Measurements from ENCODE around the gene MSL3B.

Gene MSL3B

DNA sequence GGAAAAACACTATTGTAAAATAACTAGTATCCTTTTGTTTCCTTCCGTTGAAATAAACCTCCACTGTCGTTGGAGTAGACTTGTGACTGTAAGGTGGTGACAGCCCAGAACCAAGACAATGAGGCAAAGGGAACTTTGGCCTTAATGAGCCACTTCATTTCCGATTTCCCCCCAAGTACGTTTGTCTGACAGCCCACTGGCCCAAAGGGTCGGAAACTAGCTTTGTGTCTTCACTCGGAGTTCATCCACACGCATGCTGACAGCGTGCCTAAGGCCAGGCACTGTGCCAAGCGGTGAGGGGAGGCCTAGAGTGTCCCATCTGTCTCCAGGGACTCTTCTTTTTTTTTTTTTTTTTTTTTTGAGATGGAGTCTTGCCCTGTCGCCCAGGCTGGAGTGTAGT lies 34.8 kb downstream of the MSL3B start:
- no peaks in the 10 kb centered on the region for H3K9me3 ChIP-seq (ENCODE audit: control insufficient read depth, insufficient read depth, low read length)
- WGBS (ENCODE audit: insufficient coverage, insufficient read length), result no CpG with 5 or more reads among the region's 10 CpGs
- H3K36me3 ChIP-seq (ENCODE audit: control insufficient read depth, insufficient read depth, low read length), result peaks cover 16% of the 10 kb centered on the region
- H3K27me3 ChIP-seq (ENCODE audit: control insufficient read depth, insufficient read depth, low read length), result no peaks in the 10 kb centered on the region
- no peak overlapping the region for H3K4me3 ChIP-seq (ENCODE audit: low read length)
- no peak overlapping the region for H3K27ac ChIP-seq (ENCODE audit: low read length)
- no peaks in the 10 kb centered on the region for H3K4me1 ChIP-seq (ENCODE audit: control insufficient read depth, insufficient read depth, low read length)
- no peak for DNase-seq (ENCODE audit: low read depth, low spot score)

- DNase-seq (ENCODE audit: low read depth, low spot score), result peak; percentile 60
- no peaks in the 10 kb centered on the region for H3K4me1 ChIP-seq (ENCODE audit: control insufficient read depth, insufficient read depth, low read length)
- no CpG with 5 or more reads among the region's 7 CpGs for WGBS (ENCODE audit: insufficient coverage, insufficient read length)
Observed at GRCh38 chr2:233832869-233833311, 35.3 kb downstream of the MSL3B start.

GRCh38 chr2:233832414-233832813 lies 35.8 kb downstream of the MSL3B start:
- Histone ChIP-seq H3K9me3 (ENCODE audit: control insufficient read depth, insufficient read depth, low read length) (no peaks in the 10 kb centered on the region), H3K4me3 (ENCODE audit: low read length) (no peak overlapping the region), H3K27me3 (ENCODE audit: control insufficient read depth, insufficient read depth, low read length) (no peaks in the 10 kb centered on the region), H3K27ac (ENCODE audit: low read length) (no peak overlapping the region), H3K36me3 (ENCODE audit: control insufficient read depth, insufficient read depth, low read length) (peaks cover 11% of the 10 kb centered on the region), H3K4me1 (ENCODE audit: control insufficient read depth, insufficient read depth, low read length) (no peaks in the 10 kb centered on the region)
- no CpG with 5 or more reads among the region's 9 CpGs for WGBS (ENCODE audit: insufficient coverage, insufficient read length)
- no peak for DNase-seq (ENCODE audit: low read depth, low spot score)

More at GRCh38 chr2:233832869-233833311, 35.3 kb downstream of the MSL3B start:
- Histone ChIP-seq H3K27me3 (ENCODE audit: control insufficient read depth, insufficient read depth, low read length) (no peaks in the 10 kb centered on the region), H3K4me3 (ENCODE audit: low read length) (no peak overlapping the region), H3K27ac (ENCODE audit: low read length) (no peak overlapping the region), H3K36me3 (ENCODE audit: control insufficient read depth, insufficient read depth, low read length) (peaks cover 14% of the 10 kb centered on the region), H3K9me3 (ENCODE audit: control insufficient read depth, insufficient read depth, low read length) (no peaks in the 10 kb centered on the region)

GRCh38 chr2:233831861-233832260 lies 36.3 kb downstream of the MSL3B start:
- WGBS (ENCODE audit: insufficient coverage, insufficient read length), result no CpG with 5 or more reads among the region's 6 CpGs
- no peak overlapping the region for H3K27ac ChIP-seq (ENCODE audit: low read length)
- H3K4me3 ChIP-seq (ENCODE audit: low read length), result no peak overlapping the region
- peaks cover 11% of the 10 kb centered on the region for H3K36me3 ChIP-seq (ENCODE audit: control insufficient read depth, insufficient read depth, low read length)
- H3K9me3 ChIP-seq (ENCODE audit: control insufficient read depth, insufficient read depth, low read length), result no peaks in the 10 kb centered on the region
- DNase-seq (ENCODE audit: low read depth, low spot score), result no peak
- H3K27me3 ChIP-seq (ENCODE audit: control insufficient read depth, insufficient read depth, low read length), result no peaks in the 10 kb centered on the region
- no peaks in the 10 kb centered on the region for H3K4me1 ChIP-seq (ENCODE audit: control insufficient read depth, insufficient read depth, low read length)

GRCh38 chr2:233831011-233831721 lies 37.0 kb downstream of the MSL3B start:
- WGBS (ENCODE audit: insufficient coverage, insufficient read length), result no CpG with 5 or more reads among the region's 14 CpGs
- Histone ChIP-seq H3K4me3 (ENCODE audit: low read length) (no peak overlapping the region), H3K9me3 (ENCODE audit: control insufficient read depth, insufficient read depth, low read length) (no peaks in the 10 kb centered on the region), H3K36me3 (ENCODE audit: control insufficient read depth, insufficient read depth, low read length) (peaks cover 11% of the 10 kb centered on the region), H3K4me1 (ENCODE audit: control insufficient read depth, insufficient read depth, low read length) (no peaks in the 10 kb centered on the region), H3K27me3 (ENCODE audit: control insufficient read depth, insufficient read depth, low read length) (no peaks in the 10 kb centered on the region), H3K27ac (ENCODE audit: low read length) (no peak overlapping the region)
- DNase-seq (ENCODE audit: low read depth, low spot score), result no peak

- no peaks in the 10 kb centered on the region for H3K27me3 ChIP-seq (ENCODE audit: control insufficient read depth, insufficient read depth, low read length)
- no peaks in the 10 kb centered on the region for H3K9me3 ChIP-seq (ENCODE audit: control insufficient read depth, insufficient read depth, low read length)
- peaks cover 5% of the 10 kb centered on the region; the same call in 1 of the 2 replicates for H3K36me3 ChIP-seq (ENCODE audit: control insufficient read depth, insufficient read depth, low read length)
- H3K4me1 ChIP-seq (ENCODE audit: control insufficient read depth, insufficient read depth, low read length), result no peaks in the 10 kb centered on the region
- no peak overlapping the region for H3K27ac ChIP-seq (ENCODE audit: low read length)
- H3K4me3 ChIP-seq (ENCODE audit: low read length), result no peak overlapping the region
- no peak for DNase-seq (ENCODE audit: low read depth, low spot score)
- WGBS (ENCODE audit: insufficient coverage, insufficient read length), result no CpG with 5 or more reads among the region's 6 CpGs
Observed at GRCh38 chr2:233830111-233830802, 37.9 kb downstream of the MSL3B start.

- Histone ChIP-seq H3K36me3 (ENCODE audit: control insufficient read depth, insufficient read depth, low read length) (no peaks in the 10 kb centered on the region), H3K27ac (ENCODE audit: low read length) (no peak overlapping the region), H3K4me1 (ENCODE audit: control insufficient read depth, insufficient read depth, low read length) (no peaks in the 10 kb centered on the region), H3K9me3 (ENCODE audit: control insufficient read depth, insufficient read depth, low read length) (no peaks in the 10 kb centered on the region), H3K4me3 (ENCODE audit: low read length) (no peak overlapping the region), H3K27me3 (ENCODE audit: control insufficient read depth, insufficient read depth, low read length) (no peaks in the 10 kb centered on the region)
- WGBS (ENCODE audit: insufficient coverage, insufficient read length), result no CpG with 5 or more reads among the region's 15 CpGs
- no peak for DNase-seq (ENCODE audit: low read depth, low spot score)
Observed at GRCh38 chr2:233829193-233830110, 38.7 kb downstream of the MSL3B start.

DNA sequence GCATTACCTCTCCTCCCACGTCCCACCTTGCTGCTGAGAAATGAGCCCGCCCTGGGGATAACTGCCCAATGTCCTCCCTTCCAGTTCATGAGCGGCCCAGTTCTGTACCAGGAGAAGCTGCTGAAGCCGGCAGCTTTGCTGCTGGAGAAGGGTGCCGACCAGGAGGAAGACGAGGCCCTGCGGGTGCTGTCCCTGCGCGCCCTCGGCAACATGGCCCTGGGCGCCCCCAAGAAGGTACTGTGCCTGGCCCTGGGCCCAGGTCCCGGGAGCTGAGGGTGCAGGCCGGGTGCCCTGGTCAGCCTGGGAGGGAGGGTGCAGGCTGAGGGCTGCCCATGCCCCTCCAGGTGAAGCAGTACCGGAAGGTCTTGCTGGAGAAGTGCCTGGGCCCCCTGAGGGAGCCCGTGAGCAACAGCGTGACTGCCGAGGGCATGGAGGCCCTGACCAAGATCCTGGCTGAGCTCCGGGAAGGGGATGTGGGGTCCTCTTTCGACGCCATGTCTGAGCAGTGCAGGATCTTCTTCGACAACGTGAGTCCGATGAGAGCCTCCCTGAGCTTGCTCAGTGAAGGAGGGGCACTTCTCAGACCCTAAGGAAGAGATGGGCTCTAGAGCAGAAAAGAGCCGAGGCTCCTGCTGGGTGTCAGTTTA lies 39.5 kb downstream of the MSL3B start:
- Histone ChIP-seq H3K4me1 (ENCODE audit: control insufficient read depth, insufficient read depth, low read length) (no peaks in the 10 kb centered on the region), H3K27me3 (ENCODE audit: control insufficient read depth, insufficient read depth, low read length) (no peaks in the 10 kb centered on the region), H3K36me3 (ENCODE audit: control insufficient read depth, insufficient read depth, low read length) (no peaks in the 10 kb centered on the region), H3K9me3 (ENCODE audit: control insufficient read depth, insufficient read depth, low read length) (no peaks in the 10 kb centered on the region), H3K4me3 (ENCODE audit: low read length) (no peak overlapping the region), H3K27ac (ENCODE audit: low read length) (no peak overlapping the region)
- WGBS (ENCODE audit: insufficient coverage, insufficient read length), result no CpG with 5 or more reads among the region's 24 CpGs
- no peak for DNase-seq (ENCODE audit: low read depth, low spot score)

DNA sequence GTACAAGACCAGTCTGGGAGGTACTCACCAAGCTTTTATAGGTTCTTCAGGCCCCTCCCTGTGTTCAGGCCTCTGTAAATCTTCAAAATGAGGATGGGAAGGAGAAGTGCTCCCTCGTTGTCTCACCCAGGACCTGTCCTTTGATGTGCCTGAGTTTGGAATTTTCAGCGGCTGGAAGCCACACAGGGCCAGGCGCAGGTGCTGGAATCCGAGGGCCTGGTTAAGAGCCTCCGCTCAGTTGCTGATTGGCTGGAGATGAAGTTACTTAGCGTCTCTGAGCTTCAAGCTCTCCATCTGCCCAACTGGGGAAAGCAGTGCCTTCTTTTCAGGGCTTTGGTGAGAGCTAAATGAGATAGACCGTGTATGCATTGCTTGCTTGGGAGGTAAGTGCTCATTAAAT lies 43.8 kb downstream of the MSL3B start:
- H3K4me3 ChIP-seq (ENCODE audit: low read length), result no peak overlapping the region
- DNase-seq (ENCODE audit: low read depth, low spot score), result no peak
- no CpG with 5 or more reads among the region's 7 CpGs for WGBS (ENCODE audit: insufficient coverage, insufficient read length)

GRCh38 chr2:233823731-233824121 lies 44.5 kb downstream of the MSL3B start:
- H3K4me1 ChIP-seq (ENCODE audit: control insufficient read depth, insufficient read depth, low read length), result no peaks in the 10 kb centered on the region
- DNase-seq (ENCODE audit: low read depth, low spot score), result no peak
- WGBS (ENCODE audit: insufficient coverage, insufficient read length), result no CpG with 5 or more reads among the region's 8 CpGs

More for the DNA sequence above, 43.8 kb downstream of the MSL3B start:
- Histone ChIP-seq H3K27me3 (ENCODE audit: control insufficient read depth, insufficient read depth, low read length) (no peaks in the 10 kb centered on the region), H3K27ac (ENCODE audit: low read length) (no peak overlapping the region), H3K9me3 (ENCODE audit: control insufficient read depth, insufficient read depth, low read length) (no peaks in the 10 kb centered on the region), H3K4me1 (ENCODE audit: control insufficient read depth, insufficient read depth, low read length) (no peaks in the 10 kb centered on the region), H3K36me3 (ENCODE audit: control insufficient read depth, insufficient read depth, low read length) (no peaks in the 10 kb centered on the region; the same call in 1 of the 2 replicates)

More at GRCh38 chr2:233823731-233824121, 44.5 kb downstream of the MSL3B start:
- Histone ChIP-seq H3K27me3 (ENCODE audit: control insufficient read depth, insufficient read depth, low read length) (no peaks in the 10 kb centered on the region), H3K36me3 (ENCODE audit: control insufficient read depth, insufficient read depth, low read length) (no peaks in the 10 kb centered on the region; the same call in 1 of the 2 replicates), H3K4me3 (ENCODE audit: low read length) (no peak overlapping the region), H3K27ac (ENCODE audit: low read length) (no peak overlapping the region), H3K9me3 (ENCODE audit: control insufficient read depth, insufficient read depth, low read length) (no peaks in the 10 kb centered on the region)
